Activated naive CD4-positive, alpha-beta T cell treated with Interleukin-2 at 50 U/mL for 16 hours (primary cell): ENCODE results near the gene CHCHD4.
"Not testable (repeated sequence)": the region's sequence is repeated elsewhere in the genome, so short reads cannot be mapped to it uniquely, and the experiment has no call there.

Experiments
- DNase-seq: peaks from one replicate; pipeline ENCODE4 v3.0.0-alpha.2; 2020

Gene CHCHD4

GRCh38 chr3:14118400-14119381, 6.0 kb downstream of the CHCHD4 start:
- no peak for DNase-seq

GRCh38 chr3:14117468-14118399, 6.9 kb downstream of the CHCHD4 start:
- DNase-seq: no peak

- no peak for DNase-seq
These were observed 10.6 kb downstream of the CHCHD4 start for GRCh38 chr3:14113965-14114635.

GRCh38 chr3:14110699-14111098, 14.0 kb downstream of the CHCHD4 start:
- no peak for DNase-seq

GRCh38 chr3:14109821-14110220, 14.8 kb downstream of the CHCHD4 start:
- not testable (repeated sequence) for DNase-seq

- no peak for DNase-seq
These were observed 26.9 kb downstream of the CHCHD4 start for GRCh38 chr3:14097616-14098391.

GRCh38 chr3:14096742-14097141, 27.9 kb downstream of the CHCHD4 start:
- DNase-seq: no peak

GRCh38 chr3:14093831-14094230, 30.8 kb downstream of the CHCHD4 start:
- no peak for DNase-seq

GRCh38 chr3:14092464-14092863, 32.2 kb downstream of the CHCHD4 start:
- no peak for DNase-seq

GRCh38 chr3:14091959-14092358, 32.7 kb downstream of the CHCHD4 start:
- DNase-seq: not testable (repeated sequence)

- not testable (repeated sequence) for DNase-seq
These were observed 37.2 kb downstream of the CHCHD4 start for GRCh38 chr3:14087461-14087860.

GRCh38 chr3:14082108-14082657, 42.5 kb downstream of the CHCHD4 start:
- peak; percentile 10 for DNase-seq

- no peak for DNase-seq
These were observed 47.4 kb downstream of the CHCHD4 start for GRCh38 chr3:14077310-14077709.

GRCh38 chr3:14075233-14075632, 49.4 kb downstream of the CHCHD4 start:
- DNase-seq: not testable (repeated sequence)

GRCh38 chr3:14064910-14065309, 59.8 kb downstream of the CHCHD4 start:
- DNase-seq: no peak

GRCh38 chr3:14063152-14063551, 61.5 kb downstream of the CHCHD4 start:
- no peak for DNase-seq
